HepG2 (cell line): ENCODE results near the gene C20orf144. TPM values are rescaled to one million over a fixed set of nuclear protein-coding genes. Genes with fewer than 3 reads are reported as not detected.

Experiments used
- ATAC-seq: fragments of 200-7000 bp; cut with Tn5 transposase; 3 replicates; pipeline ENCODE4 v1.9.1; 2020; ENCODE audit warnings: mild to moderate bottlenecking, moderate library complexity
- BruUV-seq: library from RNA; stranded (reverse); fragments of 400-500 nt; replicated peaks from 2 replicates; lab custom pipeline; 2021; lab: Mats Ljungman, UMichigan
- CTCF ChIA-PET: fragments of 300-600 bp; formaldehyde crosslinking; extraction: SDS; loops from one replicate; lab custom pipeline; 2021; ENCODE audit warnings: low total read pairs, inconsistent platforms, low intra/inter-chr PET ratio; lab: Yijun Ruan, JAX
- POLR2A ChIA-PET: fragments of 350-600 bp; sonication (Branson Sonifier 250); formaldehyde crosslinking; loops from one replicate; lab custom pipeline; 2020; ENCODE audit warnings: antibody characterized with exemption, inconsistent platforms; lab: Yijun Ruan, JAX
- DNase-seq: peaks from one replicate; pipeline ENCODE4 v3.0.0-alpha.2; 2015; ENCODE audit warnings: low spot score
- FAIRE-seq: peaks from 3 replicates; lab custom pipeline; 2011; peaks lifted over from hg19 to GRCh38; lab: Jason Lieb, UNC
- H2AFZ ChIP-seq: one replicate; pipeline ENCODE4 v1.6.1; 2011; ENCODE audit warnings: low read length, inconsistent platforms
- H3K27ac ChIP-seq: fragments of 300-600 bp; 3 replicates; pipeline ENCODE4 v1.8.0; 2011; ENCODE audit warnings: mixed run types, mild to moderate bottlenecking, mixed read lengths, low read length, inconsistent platforms; ENCODE audit not compliant: insufficient read depth; ENCODE audit errors: extremely low read length
- H3K27me3 ChIP-seq, 2 experiments: fragments of 200-600 bp in 1 of 2; 2 replicates in 1 of 2; 3 replicates in 1 of 2; pipeline versions ENCODE4 v1.6.0 to v1.8.0; 2011; ENCODE audit warnings: low read length in 2 of 2, mild to moderate bottlenecking in 2 of 2, moderate library complexity in 2 of 2, inconsistent platforms in 1 of 2; ENCODE audit not compliant: insufficient read depth in 2 of 2, control insufficient read depth in 1 of 2
- H3K36me3 ChIP-seq, 2 experiments: fragments of 200-600 bp in 1 of 2; replicated peaks in 1 of 2; 2 replicates in 1 of 2; 3 replicates in 1 of 2; pipeline versions ENCODE4 v1.5.1 to v1.8.0; 2011; ENCODE audit warnings: low read length in 2 of 2, inconsistent platforms in 1 of 2; ENCODE audit not compliant: insufficient read depth in 2 of 2, control insufficient read depth in 1 of 2
- H3K4me1 ChIP-seq: 2 replicates; pipeline ENCODE4 v1.5.1; 2012; ENCODE audit warnings: low read length, inconsistent platforms; ENCODE audit not compliant: insufficient read depth
- H3K4me2 ChIP-seq: 2 replicates; pipeline ENCODE4 v1.6.0; 2011; ENCODE audit warnings: low read depth, low read length, inconsistent platforms
- H3K4me3 ChIP-seq, 3 experiments: fragments of 200-600 bp in 1 of 3; sonication (generic), shearing (Covaris generic) in 1 of 3; replicated peaks in 1 of 3; 2 replicates each; pipeline ENCODE4 v1.5.1; 2011 to 2016; ENCODE audit warnings: low read length in 3 of 3, inconsistent platforms in 2 of 3, low read depth in 2 of 3, mild to moderate bottlenecking in 2 of 3, control low read depth in 1 of 3, mixed read lengths in 1 of 3; ENCODE audit not compliant: insufficient read depth in 1 of 3
- H3K79me2 ChIP-seq: one replicate; pipeline ENCODE4 v1.6.1; 2011; ENCODE audit warnings: low read length, inconsistent platforms; ENCODE audit not compliant: insufficient read depth
- H3K9ac ChIP-seq: 2 replicates; pipeline ENCODE4 v1.6.0; 2011; ENCODE audit warnings: mild to moderate bottlenecking, low read depth, low read length, inconsistent platforms; ENCODE audit not compliant: insufficient read depth
- H3K9me3 ChIP-seq: 2 replicates; pipeline ENCODE4 v1.5.1; 2012; ENCODE audit warnings: mild to moderate bottlenecking, low read length
- H4K20me1 ChIP-seq: 2 replicates; pipeline ENCODE4 v1.6.0; 2011; ENCODE audit warnings: inconsistent platforms, mild to moderate bottlenecking, low read length, moderate library complexity; ENCODE audit not compliant: insufficient read depth
- DPF2 ChIP-seq: sonication (generic); formaldehyde crosslinking; IDR thresholded peaks from 2 replicates; pipeline ENCODE4 v1.4.0; 2020; ENCODE audit warnings: mild to moderate bottlenecking, low read depth, missing genetic modification reagents, borderline replicate concordance
- ELF1 ChIP-seq: sonication (generic); formaldehyde crosslinking; IDR thresholded peaks from 2 replicates; pipeline ENCODE4 v1.4.0; 2020; ENCODE audit warnings: missing genetic modification reagents
- EP300 ChIP-seq, 3 experiments: sonication (generic) in 1 of 3; formaldehyde crosslinking in 1 of 3; IDR thresholded peaks; 2 replicates each; pipeline versions ENCODE4 v1.5.1 to v1.6.1; 2011 to 2020; ENCODE audit warnings: low read depth in 2 of 3, low read length in 2 of 3, borderline replicate concordance in 1 of 3, improper control_type of control experiment in 1 of 3, mild to moderate bottlenecking in 1 of 3, missing genetic modification reagents in 1 of 3, moderate library complexity in 1 of 3
- ETV5 ChIP-seq: IDR thresholded peaks from 2 replicates; pipeline ENCODE4 v1.6.1; 2018; ENCODE audit warnings: missing biosample characterization, missing genetic modification reagents, inconsistent platforms, borderline replicate concordance
- ETV6 ChIP-seq: sonication (generic); formaldehyde crosslinking; conservative IDR thresholded peaks from 2 replicates; pipeline ENCODE4 v1.4.0; 2020; ENCODE audit warnings: missing genetic modification reagents
- GABPB1 ChIP-seq: IDR thresholded peaks from 2 replicates; pipeline ENCODE4 v1.6.1; 2016; ENCODE audit warnings: mild to moderate bottlenecking, missing genetic modification reagents, moderate library complexity, missing compliant biosample characterization
- KDM2A ChIP-seq: sonication (generic); formaldehyde crosslinking; IDR thresholded peaks from 2 replicates; pipeline ENCODE4 v1.4.0; 2020; ENCODE audit warnings: low read depth, missing genetic modification reagents, borderline replicate concordance
- MXD3 ChIP-seq: IDR thresholded peaks from 2 replicates; pipeline ENCODE4 v1.6.1; 2016; ENCODE audit warnings: mild to moderate bottlenecking, missing biosample characterization, missing genetic modification reagents
- ZMYM2 ChIP-seq: sonication (generic); formaldehyde crosslinking; IDR thresholded peaks from 2 replicates; pipeline ENCODE4 v1.8.0; 2022; ENCODE audit warnings: mild to moderate bottlenecking, missing genetic modification reagents
- ZMYM3 ChIP-seq: sonication (generic); formaldehyde crosslinking; IDR thresholded peaks from 2 replicates; pipeline ENCODE4 v1.5.1; 2020; ENCODE audit warnings: mild to moderate bottlenecking, missing genetic modification reagents
- ZNF256 ChIP-seq: sonication (generic); formaldehyde crosslinking; conservative IDR thresholded peaks from 2 replicates; pipeline ENCODE4 v1.4.0; 2020; ENCODE audit warnings: missing genetic modification reagents
- ZNF263 ChIP-seq: sonication (generic); formaldehyde crosslinking; IDR thresholded peaks from 2 replicates; pipeline ENCODE4 v1.4.0; 2020; ENCODE audit warnings: missing genetic modification reagents
- ZNF331 ChIP-seq: sonication (generic); formaldehyde crosslinking; IDR thresholded peaks from 2 replicates; pipeline ENCODE4 v1.4.0; 2020; ENCODE audit warnings: missing genetic modification reagents
- ZNF614 ChIP-seq: IDR thresholded peaks from 2 replicates; pipeline ENCODE4 v1.6.1; 2018; ENCODE audit warnings: missing biosample characterization, missing genetic modification reagents, inconsistent platforms, borderline replicate concordance
- WGBS: methylation state at CpG from one replicate; pipeline ENCODE4 v1.1.6; 2017; ENCODE audit warnings: low lambda C conversion rate; 5-methylcytosine and 5-hydroxymethylcytosine counted together
- in situ Hi-C: cut with HindIII; loops from 2 replicates; pipeline ENCODE4 v1.10.0; 2017; ENCODE audit warnings: low pct_unique_long_range_greater_than_20kb; ENCODE audit not compliant: extremely low pct_ligation_motif_present
- intact Hi-C: fragments of 100-400 bp; cut with micrococcal nuclease; formaldehyde crosslinking; loops from one replicate; pipeline ENCODE4 v1.10.0; 2022; ENCODE audit not compliant: unreplicated experiment
- polyA plus RNA-seq, 8 experiments: library from polyadenylated mRNA; depleted of rRNA in 3 of 8; stranded (reverse) in 7 of 8; unstranded in 1 of 8; fragments of >200 nt; fragmentation: Illumina TruSeq in 4 of 8; extraction: Trizol in 4 of 8; gene quantifications; 2 replicates each; pipeline versions ENCODE4 v1.2.1 to v1.2.3, GENCODE V29; 2011 to 2016; ENCODE audit warnings: low read depth in 4 of 8, missing spikeins in 1 of 8, mixed read lengths in 1 of 8; ENCODE audit not compliant: insufficient read depth in 1 of 8
- total RNA-seq, 5 experiments: library from RNA; depleted of rRNA; stranded (reverse); fragments of >200 nt; fragmentation: Illumina TruSeq; extraction: Trizol; gene quantifications; 2 replicates each; pipeline ENCODE4 v1.2.3, GENCODE V29; 2016; ENCODE audit warnings: low read depth in 1 of 5

The C20orf144 gene
- total and polyA plus RNA-seq, 2 of the 13 experiments (the other 11 are each of a cell fraction or from before 2014, with no cell fraction given) = 0.09 to 0.16 TPM

DNA sequence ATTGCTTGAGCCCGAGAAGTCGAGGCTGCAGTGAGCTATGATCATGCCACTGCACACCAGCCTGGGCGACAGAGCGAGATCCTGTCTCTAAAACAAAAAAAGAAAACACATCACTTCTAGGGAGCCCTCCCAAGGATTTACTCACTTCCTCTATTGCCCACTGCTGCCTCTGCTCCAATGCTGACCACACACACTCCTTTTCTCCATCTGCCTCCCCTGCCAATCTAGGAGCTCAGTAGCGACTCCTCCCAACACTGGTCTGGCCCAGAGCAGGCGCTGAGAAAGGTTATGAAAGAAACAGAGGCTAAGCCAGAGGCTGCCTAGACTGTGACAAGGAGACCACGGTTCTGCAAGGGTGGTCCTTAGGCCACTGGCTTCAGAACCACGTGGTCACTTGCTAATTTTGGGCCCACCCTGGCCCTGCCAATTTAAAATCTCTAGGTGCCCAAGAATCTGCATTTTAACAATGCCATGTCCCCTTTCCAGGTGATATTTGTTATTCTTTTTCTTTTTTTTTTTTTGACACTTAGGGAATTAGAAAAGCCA, 25.3 kb downstream of the C20orf144 start:
- CTCF ChIA-PET = no interaction called here
- Histone ChIP-seq H3K36me3 (no peaks in the 10 kb centered on the region), H2AFZ (no peak overlapping the region), H3K9ac (no peak overlapping the region), H3K4me2 (peak overlapping the region; percentile 37), H3K27me3 (no peaks in the 10 kb centered on the region), H3K4me3 (no peak overlapping the region), H3K79me2 (peaks cover 18% of the 10 kb centered on the region), H3K27ac (no peak overlapping the region), H4K20me1 (no peaks in the 10 kb centered on the region), H3K4me1 (peaks cover 70% of the 10 kb centered on the region), H3K9me3 (no peaks in the 10 kb centered on the region)
- TF ChIP-seq ZNF331 (CRISPR knock-in tag) = peak; percentile 8; the same call in 1 of the 2 replicates
- 0 out of 2 replicates have a peak, but pooled peaks have one; percentile 18 for TF ChIP-seq ZNF614 (CRISPR knock-in tag)
- peak; percentile 22; the same call in 1 of the 2 replicates for TF ChIP-seq ZMYM3 (CRISPR knock-in tag)
- TF ChIP-seq ETV5 (CRISPR knock-in tag) = 0 out of 2 replicates have a peak, but pooled peaks have one; percentile 18
- no peak for TF ChIP-seq ZNF256
- TF ChIP-seq DPF2 = no peak
- peak; percentile 30; the same call in 1 of the 2 replicates for TF ChIP-seq ZMYM2 (CRISPR knock-in tag)
- peak; percentile 69 for TF ChIP-seq ZNF263 (CRISPR knock-in tag)
- TF ChIP-seq ELF1 = 0 out of 2 replicates have a peak, but pooled peaks have one; percentile 8
- no peak for TF ChIP-seq MXD3 (CRISPR knock-in tag)
- TF ChIP-seq KDM2A (CRISPR knock-in tag) = 0 out of 2 replicates have a peak, but pooled peaks have one; percentile 22
- TF ChIP-seq GABPB1 = 0 out of 2 replicates have a peak, but pooled peaks have one; percentile 26
- TF ChIP-seq ETV6 (CRISPR knock-in tag) = 0 out of 2 replicates have a peak, but pooled peaks have one; percentile 38
- TF ChIP-seq EP300 (IDR thresholded peaks at IDR 0.05; ENCODE audit: low read depth in 2 of 2, low read length in 2 of 2) = no peak
- TF ChIP-seq EP300 (CRISPR knock-in tag; IDR thresholded peaks at IDR 0.05; ENCODE audit: borderline replicate concordance) = 0 out of 2 replicates have a peak, but pooled peaks have one; percentile 16
- no peak for DNase-seq
- POLR2A ChIA-PET = interaction anchor here (0.7 to 1.2 kb wide), 4 partner anchors 13 to 425 kb away, joined by 3 to 4 read pairs (median 3); partner anchors contain the start of gene EIF2S2
- WGBS = 55% methylated on average over 8 of the region's 8 CpGs
- intact Hi-C loops = loop anchor here (2.0 to 5.0 kb wide), 3 partner anchors 15 to 125 kb away; partner anchors contain the start of gene CHMP4B
- no peak for ATAC-seq
- no TSS peak for BruUV-seq
- in situ Hi-C loops = no loop called here
- no peak for FAIRE-seq
